Measurements from ENCODE around the gene EVI5.

EVI5 gene

DNA sequence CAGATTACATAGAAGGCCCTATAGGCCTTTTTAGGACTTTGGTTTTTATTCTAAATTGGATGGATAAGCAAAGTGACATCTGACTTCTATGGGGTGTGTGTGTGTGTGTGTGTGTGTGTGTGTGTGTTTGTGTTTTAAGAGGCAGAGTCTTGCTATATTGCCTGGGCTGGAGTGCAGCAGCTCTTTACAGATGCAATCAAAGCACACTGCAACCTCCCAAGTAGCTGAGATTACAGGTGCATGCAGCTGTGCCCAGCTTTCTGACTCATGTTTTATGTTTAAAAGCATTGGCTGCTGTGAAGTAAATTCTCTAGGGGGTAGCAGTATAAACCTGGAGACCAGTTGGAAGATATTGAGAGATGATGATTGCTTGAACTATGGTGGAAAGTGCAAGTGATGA lies 12.4 kb upstream of the EVI5 start:
- no peaks in the 10 kb centered on the region for H4K20me1 ChIP-seq (ENCODE audit: insufficient read depth, low read length)
- H3F3A ChIP-seq (ENCODE audit: insufficient read depth, low read length), result no peaks in the 10 kb centered on the region
- no peak for TF ChIP-seq EZH2 (IDR thresholded peaks at IDR 0.05; ENCODE audit: borderline replicate concordance, low read length)
- TF ChIP-seq, protein P1, sequence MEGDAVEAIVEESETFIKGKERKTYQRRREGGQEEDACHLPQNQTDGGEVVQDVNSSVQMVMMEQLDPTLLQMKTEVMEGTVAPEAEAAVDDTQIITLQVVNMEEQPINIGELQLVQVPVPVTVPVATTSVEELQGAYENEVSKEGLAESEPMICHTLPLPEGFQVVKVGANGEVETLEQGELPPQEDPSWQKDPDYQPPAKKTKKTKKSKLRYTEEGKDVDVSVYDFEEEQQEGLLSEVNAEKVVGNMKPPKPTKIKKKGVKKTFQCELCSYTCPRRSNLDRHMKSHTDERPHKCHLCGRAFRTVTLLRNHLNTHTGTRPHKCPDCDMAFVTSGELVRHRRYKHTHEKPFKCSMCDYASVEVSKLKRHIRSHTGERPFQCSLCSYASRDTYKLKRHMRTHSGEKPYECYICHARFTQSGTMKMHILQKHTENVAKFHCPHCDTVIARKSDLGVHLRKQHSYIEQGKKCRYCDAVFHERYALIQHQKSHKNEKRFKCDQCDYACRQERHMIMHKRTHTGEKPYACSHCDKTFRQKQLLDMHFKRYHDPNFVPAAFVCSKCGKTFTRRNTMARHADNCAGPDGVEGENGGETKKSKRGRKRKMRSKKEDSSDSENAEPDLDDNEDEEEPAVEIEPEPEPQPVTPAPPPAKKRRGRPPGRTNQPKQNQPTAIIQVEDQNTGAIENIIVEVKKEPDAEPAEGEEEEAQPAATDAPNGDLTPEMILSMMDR (IDR thresholded peaks at IDR 0.05; ENCODE audit: low read length), result no peak

DNA sequence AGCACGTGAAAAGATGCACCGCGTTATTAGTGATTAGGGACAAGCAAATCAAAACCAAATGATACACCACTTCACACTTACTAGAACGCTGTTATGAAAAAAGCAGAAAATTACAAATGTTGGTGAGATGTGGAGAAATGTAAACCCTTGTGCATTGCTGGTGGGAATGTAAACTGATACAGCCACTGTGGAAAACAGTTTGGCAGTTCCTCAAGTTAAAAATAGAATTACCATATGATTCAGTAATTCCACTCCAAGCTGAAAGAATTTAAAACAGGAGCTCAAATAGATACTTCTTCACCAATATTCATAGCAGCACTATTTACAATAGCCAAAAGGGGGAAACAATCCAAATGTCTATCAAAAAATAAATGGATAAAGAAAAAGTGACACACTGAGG lies 10.3 kb upstream of the EVI5 start:
- no peaks in the 10 kb centered on the region for H3K27me3 ChIP-seq (ENCODE audit: insufficient read depth, low read length)
- H2AFZ ChIP-seq (ENCODE audit: low read length), result no peak overlapping the region
- H3K36me3 ChIP-seq (ENCODE audit: insufficient read depth, low read length), result no peaks in the 10 kb centered on the region
- H3K4me3 ChIP-seq (ENCODE audit: low read depth, low read length, poor library complexity, severe bottlenecking), result no peak overlapping the region
- H3K79me2 ChIP-seq (ENCODE audit: insufficient read depth, low read length), result no peaks in the 10 kb centered on the region
- H3F3A ChIP-seq (ENCODE audit: insufficient read depth, low read length), result no peaks in the 10 kb centered on the region
- H3K9me3 ChIP-seq (ENCODE audit: low read length), result no peaks in the 10 kb centered on the region
- H3K4me2 ChIP-seq (ENCODE audit: low read length), result no peak overlapping the region
- H3K9ac ChIP-seq (ENCODE audit: low read length), result no peak overlapping the region
- H3K4me1 ChIP-seq (ENCODE audit: insufficient read depth, low read length, severe bottlenecking), result no peaks in the 10 kb centered on the region
- H3K27ac ChIP-seq (ENCODE audit: low read depth, low read length, poor library complexity, severe bottlenecking), result no peak overlapping the region
- no peak for TF ChIP-seq EZH2 (IDR thresholded peaks at IDR 0.05; ENCODE audit: borderline replicate concordance, low read length)
- TF ChIP-seq, protein P1 (IDR thresholded peaks at IDR 0.05; ENCODE audit: low read length), result no peak
- H4K20me1 ChIP-seq (ENCODE audit: insufficient read depth, low read length), result no peaks in the 10 kb centered on the region
- no peaks in the 10 kb centered on the region for H3K9me2 ChIP-seq (ENCODE audit: low read depth, low read length)

More for the DNA sequence above, 12.4 kb upstream of the EVI5 start:
- Histone ChIP-seq H3K9me3 (ENCODE audit: low read length) (no peaks in the 10 kb centered on the region), H3K27me3 (ENCODE audit: insufficient read depth, low read length) (no peaks in the 10 kb centered on the region), H3K4me2 (ENCODE audit: low read length) (no peak overlapping the region), H3K9ac (ENCODE audit: low read length) (no peak overlapping the region), H3K4me1 (ENCODE audit: insufficient read depth, low read length, severe bottlenecking) (no peaks in the 10 kb centered on the region), H3K9me2 (ENCODE audit: low read depth, low read length) (no peaks in the 10 kb centered on the region), H2AFZ (ENCODE audit: low read length) (no peak overlapping the region), H3K4me3 (ENCODE audit: low read depth, low read length, poor library complexity, severe bottlenecking) (no peak overlapping the region), H3K27ac (ENCODE audit: low read depth, low read length, poor library complexity, severe bottlenecking) (no peak overlapping the region), H3K79me2 (ENCODE audit: insufficient read depth, low read length) (no peaks in the 10 kb centered on the region), H3K36me3 (ENCODE audit: insufficient read depth, low read length) (no peaks in the 10 kb centered on the region)

DNA sequence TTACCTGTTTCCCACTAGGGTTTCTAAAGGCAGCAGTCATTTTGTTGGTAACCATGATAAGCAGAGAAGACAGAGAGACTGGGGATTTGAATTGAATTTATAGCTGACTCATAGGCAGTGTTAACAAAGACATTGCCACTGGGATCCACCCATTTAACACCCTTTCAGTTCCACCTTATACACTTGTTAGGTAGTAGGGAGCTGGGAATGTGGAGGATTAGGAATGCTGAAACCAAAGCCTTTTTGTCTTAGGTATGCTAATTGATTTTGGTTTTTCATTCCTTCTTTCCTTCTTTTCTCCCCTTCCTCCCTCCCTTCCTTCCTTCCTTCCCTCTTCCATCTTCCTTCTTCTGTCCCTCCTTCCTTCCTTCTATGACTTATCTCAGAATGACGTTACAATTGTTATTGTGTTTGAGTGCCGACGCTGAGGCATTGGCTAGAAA lies 7.5 kb upstream of the EVI5 start:
- H3K4me3 ChIP-seq (ENCODE audit: low read depth, low read length, poor library complexity, severe bottlenecking), result no peak overlapping the region
- no peak overlapping the region for H3K9ac ChIP-seq (ENCODE audit: low read length)

More for the DNA sequence above, 7.5 kb upstream of the EVI5 start:
- Histone ChIP-seq H3K4me1 (ENCODE audit: insufficient read depth, low read length, severe bottlenecking) (no peaks in the 10 kb centered on the region), H3K4me2 (ENCODE audit: low read length) (no peak overlapping the region), H3K27me3 (ENCODE audit: insufficient read depth, low read length) (no peaks in the 10 kb centered on the region), H3K9me2 (ENCODE audit: low read depth, low read length) (no peaks in the 10 kb centered on the region), H4K20me1 (ENCODE audit: insufficient read depth, low read length) (no peaks in the 10 kb centered on the region), H3K9me3 (ENCODE audit: low read length) (no peaks in the 10 kb centered on the region), H3K27ac (ENCODE audit: low read depth, low read length, poor library complexity, severe bottlenecking) (no peak overlapping the region), H3K36me3 (ENCODE audit: insufficient read depth, low read length) (no peaks in the 10 kb centered on the region), H3F3A (ENCODE audit: insufficient read depth, low read length) (no peaks in the 10 kb centered on the region), H3K79me2 (ENCODE audit: insufficient read depth, low read length) (no peaks in the 10 kb centered on the region), H2AFZ (ENCODE audit: low read length) (no peak overlapping the region)
- no peak for TF ChIP-seq EZH2 (IDR thresholded peaks at IDR 0.05; ENCODE audit: borderline replicate concordance, low read length)
- TF ChIP-seq, protein P1 (IDR thresholded peaks at IDR 0.05; ENCODE audit: low read length), result no peak

Measured in OCI-LY1 (cell line).